Tibial nerve (tissue), 4 donors: Measurements from ENCODE around the gene DCANP1. TPM values are rescaled to one million over a fixed set of nuclear protein-coding genes. Genes with fewer than 3 reads are reported as not detected.
A peak's percentile ranks its signal among the peaks of the same experiment; 100 is the strongest.

Experiments used
- DNase-seq, 2 donors: peaks; one replicate each; pipeline ENCODE4 v3.0.0-alpha.2; 2019; ENCODE audit warnings: low spot score in 2 of 2
- H3K27ac ChIP-seq, 4 donors: fragments of 200-600 bp; sonication (generic) in 3 of 4; one replicate each; pipeline ENCODE4 v1.5.1; 2017 to 2019; ENCODE audit warnings: mild to moderate bottlenecking in 1 of 4
- H3K27me3 ChIP-seq, 2 donors: fragments of 200-600 bp; sonication (generic) in 1 of 2; one replicate each; pipeline versions ENCODE4 v1.5.1 to v1.6.0; 2017 to 2019
- H3K36me3 ChIP-seq, 3 donors: fragments of 200-600 bp; sonication (generic); one replicate each; pipeline ENCODE4 v1.5.1; 2018 to 2019
- H3K4me1 ChIP-seq, 4 donors: fragments of 200-600 bp; sonication (generic) in 3 of 4; one replicate each; pipeline ENCODE4 v1.5.1; 2017 to 2019
- H3K4me3 ChIP-seq, 4 donors: fragments of 200-600 bp; sonication (generic) in 3 of 4; one replicate each; pipeline ENCODE4 v1.5.1; 2017 to 2019; ENCODE audit warnings: mild to moderate bottlenecking in 1 of 4, moderate library complexity in 1 of 4
- H3K9me3 ChIP-seq, 4 donors: fragments of 200-600 bp; sonication (generic) in 3 of 4; one replicate each; pipeline ENCODE4 v1.5.1; 2017 to 2019
- CTCF ChIP-seq, 5 experiments: fragments of 200-600 bp in 3 of 5; fragments of 450-650 bp in 2 of 5; sonication (generic) in 3 of 5; IDR thresholded peaks; one replicate each; pipeline ENCODE4 v1.5.1; 2016 to 2019; ENCODE audit warnings: antibody characterized with exemption in 5 of 5, mild to moderate bottlenecking in 3 of 5, moderate library complexity in 2 of 5
- EP300 ChIP-seq, 2 donors: sonication (generic); formaldehyde crosslinking; IDR thresholded peaks; one replicate each; pipeline ENCODE4 v1.6.1; 2017; ENCODE audit warnings: antibody characterized with exemption in 2 of 2, mild to moderate bottlenecking in 1 of 2
- POLR2A ChIP-seq, 2 donors: fragments of 450-650 bp; IDR thresholded peaks; one replicate each; pipeline ENCODE4 v1.6.1; 2017; ENCODE audit warnings: antibody characterized with exemption in 2 of 2, mild to moderate bottlenecking in 2 of 2, moderate library complexity in 2 of 2
- WGBS, 2 donors: methylation state at CpG; one replicate each; pipeline ENCODE4 v1.1.5; 2018; 5-methylcytosine and 5-hydroxymethylcytosine counted together
- total RNA-seq, 4 donors: library from RNA; depleted of rRNA; stranded (reverse); fragments of >200 nt; gene quantifications; one replicate each; pipeline ENCODE4 v1.1.0, GENCODE V29; 2016

DCANP1 gene
- total RNA-seq, 4 donors from 2014 or later = not detected

GRCh38 chr5:135417083-135417482 is 30.1 kb downstream of the DCANP1 start:
- TF ChIP-seq EP300 (IDR thresholded peaks at IDR 0.05) (no peak), CTCF (IDR thresholded peaks at IDR 0.05) (no peak), POLR2A (IDR thresholded peaks at IDR 0.05) (no peak)
- Histone ChIP-seq H3K4me3 (no peak overlapping the region), H3K9me3 (peaks cover 0 to 5% (median 2%) of the 10 kb centered on the region in 4 donors), H3K4me1 (no peaks in the 10 kb centered on the region), H3K27me3 (no peaks in the 10 kb centered on the region), H3K27ac (no peak overlapping the region), H3K36me3 (no peaks in the 10 kb centered on the region)
- no peak for DNase-seq

GRCh38 chr5:135405082-135405481 is 42.1 kb downstream of the DCANP1 start:
- TF ChIP-seq POLR2A (IDR thresholded peaks at IDR 0.05) = no peak
- TF ChIP-seq EP300 (IDR thresholded peaks at IDR 0.05) = no peak
- TF ChIP-seq CTCF (IDR thresholded peaks at IDR 0.05) = no peak
- WGBS, 2 donors = 84 to 92% methylated on average over 2 of the region's 2 CpGs
- Histone ChIP-seq H3K27ac (no peak overlapping the region), H3K4me3 (no peak overlapping the region), H3K4me1 (peaks cover 0 to 9% (median 1%) of the 10 kb centered on the region in 4 donors), H3K36me3 (no peaks in the 10 kb centered on the region), H3K27me3 (no peaks in the 10 kb centered on the region), H3K9me3 (peaks cover 0 to 5% (median 0%) of the 10 kb centered on the region in 4 donors)
- DNase-seq = no peak

GRCh38 chr5:135402031-135402430 is 45.1 kb downstream of the DCANP1 start:
- Histone ChIP-seq H3K27me3 (no peaks in the 10 kb centered on the region), H3K4me3 (no peak overlapping the region), H3K27ac (no peak overlapping the region), H3K4me1 (peaks cover 0 to 29% (median 13%) of the 10 kb centered on the region in 4 donors), H3K9me3 (peaks cover 0 to 5% (median 0%) of the 10 kb centered on the region in 4 donors), H3K36me3 (no peaks in the 10 kb centered on the region)
- TF ChIP-seq POLR2A (IDR thresholded peaks at IDR 0.05) = no peak
- no peak for TF ChIP-seq EP300 (IDR thresholded peaks at IDR 0.05)
- no peak for TF ChIP-seq CTCF (IDR thresholded peaks at IDR 0.05)
- DNase-seq = no peak
- WGBS, 2 donors = 72 to 74% methylated on average over 2 of the region's 2 CpGs

GRCh38 chr5:135400866-135401265 is 46.3 kb downstream of the DCANP1 start:
- Histone ChIP-seq H3K27me3 (no peaks in the 10 kb centered on the region), H3K27ac (peak overlapping the region in 2 of 4 donors; percentile 94 to 95), H3K4me1 (peaks cover 0 to 41% (median 17%) of the 10 kb centered on the region in 4 donors), H3K36me3 (no peaks in the 10 kb centered on the region), H3K4me3 (no peak overlapping the region), H3K9me3 (peaks cover 0 to 5% (median 0%) of the 10 kb centered on the region in 4 donors)
- WGBS, 2 donors = 41 to 42% methylated on average over 5 of the region's 5 CpGs
- DNase-seq = no peak
- TF ChIP-seq CTCF (IDR thresholded peaks at IDR 0.05) (no peak), EP300 (IDR thresholded peaks at IDR 0.05) (no peak), POLR2A (IDR thresholded peaks at IDR 0.05) (no peak)

GRCh38 chr5:135399794-135400542 is 47.2 kb downstream of the DCANP1 start:
- H3K4me3 ChIP-seq = peak overlapping the region; percentile 78 to 97 (median 89)
- peak overlapping the region; percentile 88 to 95 (median 92) for H3K27ac ChIP-seq
- TF ChIP-seq EP300 (IDR thresholded peaks at IDR 0.05) (no peak), CTCF (IDR thresholded peaks at IDR 0.05) (no peak), POLR2A (IDR thresholded peaks at IDR 0.05) (no peak)
- H3K4me1 ChIP-seq = peaks cover 0 to 50% (median 22%) of the 10 kb centered on the region in 4 donors
- no peaks in the 10 kb centered on the region for H3K27me3 ChIP-seq
- WGBS, 2 donors = 26 to 27% methylated on average over 25 of the region's 25 CpGs
- no peak for DNase-seq
- H3K36me3 ChIP-seq = no peaks in the 10 kb centered on the region
- peaks cover 0 to 2% (median 0%) of the 10 kb centered on the region in 4 donors for H3K9me3 ChIP-seq
